Adipocyte (in vitro differentiated cells): ENCODE measurements around the gene PLCL2.

Source experiments
- DNase-seq: peaks from one replicate; pipeline ENCODE4 v3.0.0-alpha.2; 2015; ENCODE audit warnings: low read depth
- H3K27me3 ChIP-seq: replicated peaks from 2 replicates; pipeline ENCODE4 v1.7.0; 2013; ENCODE audit warnings: mild to moderate bottlenecking, low read length, moderate library complexity; ENCODE audit not compliant: control insufficient read depth, insufficient read depth
- H3K36me3 ChIP-seq: 2 replicates; pipeline ENCODE4 v1.7.0; 2013; ENCODE audit warnings: low read length, mild to moderate bottlenecking, moderate library complexity; ENCODE audit not compliant: control insufficient read depth, insufficient read depth, severe bottlenecking
- H3K4me1 ChIP-seq: 2 replicates; pipeline ENCODE4 v1.7.0; 2013; ENCODE audit warnings: mild to moderate bottlenecking, low read length, moderate library complexity; ENCODE audit not compliant: control insufficient read depth, insufficient read depth
- H3K4me3 ChIP-seq: 2 replicates; pipeline ENCODE4 v1.7.0; 2013; ENCODE audit warnings: mild to moderate bottlenecking, low read length, moderate library complexity
- H3K9ac ChIP-seq: 2 replicates; pipeline ENCODE4 v1.7.0; 2013; ENCODE audit warnings: mild to moderate bottlenecking, low read length, moderate library complexity
- H3K9me3 ChIP-seq: 2 replicates; pipeline ENCODE4 v1.7.0; 2013; ENCODE audit warnings: mild to moderate bottlenecking, low read length, moderate library complexity; ENCODE audit not compliant: control insufficient read depth

PLCL2 gene

GRCh38 chr3:17070161-17070959, 185.6 kb downstream of the PLCL2 start:
- Histone ChIP-seq H3K36me3 (peaks cover 21% of the 10 kb centered on the region), H3K9me3 (no peaks in the 10 kb centered on the region), H3K4me1 (peaks cover 10% of the 10 kb centered on the region), H3K4me3 (no peak overlapping the region), H3K27me3 (no peaks in the 10 kb centered on the region), H3K9ac (no peak overlapping the region)
- no peak for DNase-seq

DNA sequence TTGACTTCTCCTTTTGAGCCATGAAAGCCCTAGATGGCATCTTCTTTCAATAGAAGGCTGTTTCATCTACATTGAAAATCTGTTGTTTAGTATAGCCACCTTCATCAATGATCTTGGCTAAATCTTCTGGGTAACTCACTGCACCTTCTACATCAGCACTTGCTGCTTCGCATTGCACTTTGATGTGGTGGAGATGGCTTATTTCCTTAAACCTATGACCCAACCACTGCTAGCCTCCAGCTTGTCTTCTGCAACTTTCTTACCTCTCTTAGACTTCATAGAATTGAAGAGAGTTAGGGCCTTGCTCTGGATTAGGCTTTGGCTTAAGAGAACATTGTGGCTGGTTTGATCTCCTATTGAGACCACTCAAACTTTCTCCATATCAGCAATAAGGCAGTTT, 189.8 kb downstream of the PLCL2 start:
- Histone ChIP-seq H3K36me3 (peaks cover 5% of the 10 kb centered on the region), H3K9ac (no peak overlapping the region), H3K4me1 (peaks cover 10% of the 10 kb centered on the region), H3K27me3 (no peaks in the 10 kb centered on the region), H3K9me3 (no peaks in the 10 kb centered on the region), H3K4me3 (no peak overlapping the region)
- no peak for DNase-seq

- Histone ChIP-seq H3K9ac (no peak overlapping the region), H3K4me3 (no peak overlapping the region), H3K27me3 (no peaks in the 10 kb centered on the region), H3K4me1 (peaks cover 8% of the 10 kb centered on the region), H3K9me3 (no peaks in the 10 kb centered on the region), H3K36me3 (no peaks in the 10 kb centered on the region)
- no peak for DNase-seq
Measured at GRCh38 chr3:17075358-17075757, 190.6 kb downstream of the PLCL2 start.

GRCh38 chr3:17075907-17076306, 191.2 kb downstream of the PLCL2 start:
- Histone ChIP-seq H3K9ac (no peak overlapping the region), H3K9me3 (no peaks in the 10 kb centered on the region), H3K4me3 (no peak overlapping the region), H3K36me3 (no peaks in the 10 kb centered on the region), H3K27me3 (no peaks in the 10 kb centered on the region), H3K4me1 (peaks cover 2% of the 10 kb centered on the region)
- no peak for DNase-seq

GRCh38 chr3:17076940-17077605, 192.3 kb downstream of the PLCL2 start:
- no peaks in the 10 kb centered on the region for H3K36me3 ChIP-seq
- H3K9ac ChIP-seq, result no peak overlapping the region
- no peaks in the 10 kb centered on the region for H3K4me1 ChIP-seq

DNA sequence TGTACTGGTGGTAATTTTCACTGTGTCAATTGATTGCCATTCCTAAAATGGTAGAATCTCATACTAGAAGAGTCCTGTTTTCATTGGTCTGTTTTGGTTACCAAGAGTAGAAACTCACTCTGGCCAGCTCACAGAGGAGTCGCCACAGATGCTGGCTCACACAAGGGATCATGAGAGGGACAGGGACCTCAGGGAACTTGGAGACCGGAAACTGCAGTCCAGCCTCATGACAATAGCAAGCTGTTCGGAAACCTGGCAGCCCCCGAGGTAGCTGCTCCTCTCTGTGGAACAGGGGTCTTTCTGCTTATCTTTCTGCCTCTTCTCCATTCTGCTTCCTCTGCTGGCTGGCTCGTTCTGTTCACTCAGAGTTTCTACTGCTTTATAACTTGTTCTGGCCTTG, 192.9 kb downstream of the PLCL2 start:
- Histone ChIP-seq H3K9ac (no peak overlapping the region), H3K4me1 (no peaks in the 10 kb centered on the region), H3K9me3 (no peaks in the 10 kb centered on the region), H3K4me3 (no peak overlapping the region), H3K27me3 (no peaks in the 10 kb centered on the region), H3K36me3 (no peaks in the 10 kb centered on the region)
- DNase-seq, result no peak

More at GRCh38 chr3:17076940-17077605, 192.3 kb downstream of the PLCL2 start:
- no peaks in the 10 kb centered on the region for H3K27me3 ChIP-seq
- H3K4me3 ChIP-seq, result no peak overlapping the region
- no peak for DNase-seq
- H3K9me3 ChIP-seq, result no peaks in the 10 kb centered on the region

DNA sequence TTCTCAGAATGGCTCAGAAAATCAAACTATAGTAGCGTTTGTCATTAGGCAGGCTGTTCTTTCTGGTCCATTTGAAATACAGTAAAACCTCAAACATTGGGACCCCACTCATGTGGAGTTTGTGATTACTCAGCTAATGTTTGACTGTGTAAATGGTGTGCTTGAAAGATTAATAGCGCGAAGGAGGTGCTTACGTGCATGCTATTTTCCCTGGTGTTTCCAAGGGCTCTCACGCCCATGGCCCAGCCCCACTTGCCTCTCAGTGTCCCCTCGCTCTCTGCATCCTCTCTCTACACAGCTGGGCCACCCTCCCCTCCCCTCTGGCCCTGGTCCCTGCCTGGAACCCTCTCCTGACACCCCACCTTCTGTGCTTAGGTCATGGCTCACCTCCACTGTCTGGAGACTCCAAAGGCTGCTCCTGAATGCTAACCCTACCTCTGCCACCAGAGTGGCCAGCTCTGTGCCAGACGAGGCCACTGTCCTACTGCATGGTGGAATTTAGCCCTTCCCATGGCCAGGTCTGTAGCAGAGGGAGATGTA, 194.2 kb downstream of the PLCL2 start:
- no peaks in the 10 kb centered on the region for H3K9me3 ChIP-seq
- no peak overlapping the region for H3K9ac ChIP-seq
- H3K4me3 ChIP-seq, result no peak overlapping the region
- no peaks in the 10 kb centered on the region for H3K36me3 ChIP-seq
- DNase-seq, result no peak
- H3K27me3 ChIP-seq, result no peaks in the 10 kb centered on the region
- H3K4me1 ChIP-seq, result no peaks in the 10 kb centered on the region

GRCh38 chr3:17079933-17080332, 195.2 kb downstream of the PLCL2 start:
- Histone ChIP-seq H3K4me1 (no peaks in the 10 kb centered on the region), H3K9ac (no peak overlapping the region), H3K9me3 (no peaks in the 10 kb centered on the region), H3K4me3 (no peak overlapping the region), H3K36me3 (no peaks in the 10 kb centered on the region), H3K27me3 (no peaks in the 10 kb centered on the region)
- DNase-seq, result no peak

DNA sequence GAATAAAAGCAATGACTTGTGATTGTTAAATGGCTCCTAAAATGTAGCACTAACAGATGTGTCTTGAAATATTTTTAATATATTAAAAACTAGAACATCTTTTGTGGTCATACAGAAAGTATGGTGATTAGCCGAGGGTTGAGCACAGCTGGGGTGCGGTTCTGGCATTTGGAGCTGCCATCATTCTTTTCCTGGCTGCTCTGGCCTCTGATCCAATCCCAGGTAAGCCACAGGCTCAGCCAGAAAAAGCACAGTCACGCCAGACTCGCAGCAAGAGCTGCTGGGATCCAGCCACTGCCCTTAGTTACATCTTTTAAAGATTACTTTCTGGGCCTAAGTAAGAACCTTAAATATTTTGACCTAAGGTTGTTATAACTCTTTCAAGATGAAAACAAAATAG, 196.8 kb downstream of the PLCL2 start:
- no peak overlapping the region for H3K9ac ChIP-seq
- no peak for DNase-seq

DNA sequence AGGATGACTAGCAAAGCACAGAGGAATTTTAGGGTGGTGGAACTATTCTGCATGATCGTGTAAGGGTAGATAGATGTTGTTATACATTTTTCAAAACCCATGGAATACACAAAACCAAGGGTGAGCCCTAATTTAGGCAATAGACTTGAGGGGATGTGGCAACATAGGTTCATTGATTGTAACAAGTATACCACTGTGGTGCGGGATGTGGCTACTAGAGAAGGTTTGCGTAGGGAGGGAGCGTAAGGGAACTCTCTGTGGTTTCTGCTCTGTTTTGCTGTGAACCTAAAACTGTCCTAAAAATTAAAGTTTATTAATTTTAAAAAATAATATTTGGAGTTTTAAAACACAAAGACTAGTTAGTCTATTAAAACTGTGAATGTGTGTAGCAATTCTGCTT, 202.8 kb downstream of the PLCL2 start:
- Histone ChIP-seq H3K36me3 (peaks cover 2% of the 10 kb centered on the region), H3K9me3 (no peaks in the 10 kb centered on the region), H3K4me3 (no peak overlapping the region), H3K4me1 (peaks cover 30% of the 10 kb centered on the region), H3K27me3 (no peaks in the 10 kb centered on the region), H3K9ac (no peak overlapping the region)
- DNase-seq, result no peak

More for the DNA sequence above, 196.8 kb downstream of the PLCL2 start:
- peaks cover 2% of the 10 kb centered on the region for H3K36me3 ChIP-seq
- no peak overlapping the region for H3K4me3 ChIP-seq
- H3K9me3 ChIP-seq, result no peaks in the 10 kb centered on the region
- H3K4me1 ChIP-seq, result no peaks in the 10 kb centered on the region
- no peaks in the 10 kb centered on the region for H3K27me3 ChIP-seq

GRCh38 chr3:17088017-17088416, 203.3 kb downstream of the PLCL2 start:
- Histone ChIP-seq H3K4me3 (no peak overlapping the region), H3K36me3 (peaks cover 2% of the 10 kb centered on the region), H3K9me3 (no peaks in the 10 kb centered on the region), H3K9ac (no peak overlapping the region), H3K27me3 (no peaks in the 10 kb centered on the region), H3K4me1 (peaks cover 30% of the 10 kb centered on the region)
- DNase-seq, result no peak
